Left lung (tissue), 10 donors: ENCODE measurements around the gene GRK7. TPM values are rescaled to one million over a fixed set of nuclear protein-coding genes. Genes with fewer than 3 reads are reported as not detected.

Experiments used
- ATAC-seq: fragments of 200-7000 bp; cut with Tn5 transposase; one replicate; pipeline ENCODE4 v1.9.1; 2020; ENCODE audit warnings: moderate library complexity
- DNase-seq, 4 donors: peaks; one replicate each; pipeline ENCODE4 v3.0.0-alpha.2; 2013 to 2020
- H3K27ac ChIP-seq, 2 donors: fragments of 200-600 bp; sonication (generic) in 1 of 2; one replicate each; pipeline versions ENCODE4 v1.5.0 to v1.8.0; 2020 to 2021
- H3K27me3 ChIP-seq, 2 donors: fragments of 200-600 bp; sonication (generic) in 1 of 2; one replicate each; pipeline versions ENCODE4 v1.5.0 to v1.8.0; 2020 to 2021
- H3K36me3 ChIP-seq, 2 donors: fragments of 200-600 bp; sonication (generic) in 1 of 2; one replicate each; pipeline versions ENCODE4 v1.5.0 to v1.8.0; 2020 to 2021
- H3K4me1 ChIP-seq, 2 donors: fragments of 200-600 bp; one replicate each; pipeline ENCODE4 v1.8.0; 2021
- H3K4me3 ChIP-seq, 2 donors: fragments of 200-600 bp; sonication (generic) in 1 of 2; one replicate each; pipeline versions ENCODE4 v1.5.0 to v1.8.0; 2020 to 2021; ENCODE audit warnings: mild to moderate bottlenecking in 1 of 2
- H3K9me3 ChIP-seq, 2 donors: fragments of 200-600 bp; sonication (generic) in 1 of 2; one replicate each; pipeline versions ENCODE4 v1.5.0 to v1.8.0; 2020 to 2021
- CTCF ChIP-seq, 2 donors: fragments of 200-600 bp; sonication (generic) in 1 of 2; IDR thresholded peaks; one replicate each; pipeline versions ENCODE4 v1.5.0 to v1.8.0; 2021; ENCODE audit warnings: antibody characterized with exemption in 2 of 2
- intact Hi-C, 2 donors: fragments of 100-400 bp; cut with DNase I; formaldehyde crosslinking; loops; one replicate each; pipeline versions ENCODE4 v1.11.2 to v1.14.2; 2022
- polyA plus RNA-seq, 6 donors: library from polyadenylated mRNA; unstranded; fragments of 120-200 nt; gene quantifications; one replicate each; pipeline ENCODE4 v1.2.1, GENCODE V29; 2013; ENCODE audit not compliant: insufficient read length in 6 of 6
- total RNA-seq, 2 donors: library from RNA; stranded (reverse); fragmentation: NEBNext Ultra II Directional; extraction: Animal tissue kit (Norgen Biotek cat#: 25700); gene quantifications; one replicate each; pipeline ENCODE4 v1.2.1, GENCODE V29; 2021
- donor health status: DM: no; HTN: yes; CAD: no.
- donor health status: DM: no; HTN: no; CAD: no.

Gene GRK7
- total and polyA plus RNA-seq, 8 donors: 0.06 to 0.19 (median 0.13) TPM; not detected in 2

GRCh38 chr3:141724186-141724585 lies 39.0 kb upstream of the GRK7 start:
- ATAC-seq: no peak
- no peaks in the 10 kb centered on the region for H3K27me3 ChIP-seq
- H3K4me3 ChIP-seq: no peak overlapping the region
- no peak for DNase-seq
- no peak for TF ChIP-seq CTCF (IDR thresholded peaks at IDR 0.05)
- H3K4me1 ChIP-seq: no peaks in the 10 kb centered on the region
- H3K27ac ChIP-seq: no peak overlapping the region
- H3K9me3 ChIP-seq: no peaks in the 10 kb centered on the region
- intact Hi-C loops: no loop called here
- H3K36me3 ChIP-seq: no peaks in the 10 kb centered on the region

GRCh38 chr3:141725036-141725435 lies 38.2 kb upstream of the GRK7 start:
- Histone ChIP-seq H3K27me3 (no peaks in the 10 kb centered on the region), H3K9me3 (no peaks in the 10 kb centered on the region), H3K4me3 (no peak overlapping the region), H3K27ac (no peak overlapping the region), H3K36me3 (no peaks in the 10 kb centered on the region), H3K4me1 (no peaks in the 10 kb centered on the region)
- DNase-seq (no peak), ATAC-seq (no peak)
- no peak for TF ChIP-seq CTCF (IDR thresholded peaks at IDR 0.05)
- intact Hi-C loops: no loop called here

DNA sequence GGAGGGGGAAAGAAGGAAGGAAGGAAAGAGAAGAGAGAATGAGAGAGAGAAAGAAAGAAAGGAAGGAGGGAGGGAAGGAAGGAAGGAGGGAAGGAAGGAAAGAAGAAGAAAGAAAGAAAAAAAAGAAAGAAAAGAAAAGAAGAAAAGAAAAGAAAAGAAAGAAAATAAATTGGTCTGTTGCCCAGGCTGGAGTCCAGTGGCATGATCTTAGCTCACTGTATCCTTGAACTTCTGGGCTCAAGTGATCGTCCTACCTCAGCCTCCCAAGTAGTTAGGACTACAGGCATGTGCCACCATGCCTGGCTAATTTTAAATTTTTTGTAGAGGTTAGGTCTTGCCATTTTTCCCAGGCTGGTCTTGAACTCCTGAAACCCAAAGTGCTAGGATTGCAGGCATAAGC lies 36.7 kb upstream of the GRK7 start:
- TF ChIP-seq CTCF (IDR thresholded peaks at IDR 0.05): no peak
- H3K27me3 ChIP-seq: no peaks in the 10 kb centered on the region
- no peak for DNase-seq
- H3K27ac ChIP-seq: no peak overlapping the region
- intact Hi-C loops: no loop called here
- ATAC-seq: no peak
- no peak overlapping the region for H3K4me3 ChIP-seq
- no peaks in the 10 kb centered on the region for H3K4me1 ChIP-seq
- no peaks in the 10 kb centered on the region for H3K36me3 ChIP-seq
- no peaks in the 10 kb centered on the region for H3K9me3 ChIP-seq

DNA sequence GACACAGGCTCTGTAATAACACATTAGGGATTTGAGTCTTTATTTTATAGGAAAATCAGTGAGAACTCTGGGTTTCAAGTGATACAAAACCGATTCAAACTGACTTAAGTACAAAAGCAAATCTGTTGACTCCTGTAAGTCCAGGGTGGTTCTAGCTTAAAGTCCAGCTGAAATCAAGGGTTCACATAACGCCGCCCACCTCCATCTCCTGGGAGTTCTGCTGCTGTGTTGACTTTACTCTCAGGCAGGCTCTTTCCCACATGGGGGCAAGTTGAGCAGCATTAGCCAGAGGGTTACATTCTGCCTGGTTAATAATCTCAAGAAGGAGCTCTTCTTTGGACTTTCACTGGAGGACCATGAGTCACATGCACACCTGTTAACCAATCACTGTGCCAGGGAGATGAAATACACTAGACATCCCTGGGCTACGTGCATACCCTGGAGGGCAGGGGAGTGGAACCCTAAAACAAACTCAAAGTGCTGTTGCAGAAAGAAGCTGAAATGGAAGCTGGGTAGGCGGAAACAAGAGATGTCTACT lies 34.8 kb upstream of the GRK7 start:
- ATAC-seq: peak; percentile 27
- intact Hi-C loops: no loop called here
- H3K4me1 ChIP-seq: no peaks in the 10 kb centered on the region
- no peaks in the 10 kb centered on the region for H3K9me3 ChIP-seq
- DNase-seq: no peak
- H3K4me3 ChIP-seq: no peak overlapping the region
- H3K27ac ChIP-seq: no peak overlapping the region
- H3K36me3 ChIP-seq: no peaks in the 10 kb centered on the region
- H3K27me3 ChIP-seq: no peaks in the 10 kb centered on the region
- no peak for TF ChIP-seq CTCF (IDR thresholded peaks at IDR 0.05)

GRCh38 chr3:141729240-141729639 lies 34.0 kb upstream of the GRK7 start:
- TF ChIP-seq CTCF (IDR thresholded peaks at IDR 0.05): no peak

More at GRCh38 chr3:141729240-141729639, 34.0 kb upstream of the GRK7 start:
- intact Hi-C loops: no loop called here
- Histone ChIP-seq H3K4me3 (no peak overlapping the region), H3K27me3 (no peaks in the 10 kb centered on the region), H3K4me1 (no peaks in the 10 kb centered on the region), H3K27ac (no peak overlapping the region), H3K36me3 (no peaks in the 10 kb centered on the region), H3K9me3 (no peaks in the 10 kb centered on the region)
- DNase-seq: no peak
- no peak for ATAC-seq
